Prostate gland (tissue), 2 donors: Measurements from ENCODE around the gene KANK4. TPM values are rescaled to one million over a fixed set of nuclear protein-coding genes. Genes with fewer than 3 reads are reported as not detected.

Source experiments
- DNase-seq: peaks from one replicate; pipeline ENCODE4 v3.0.0-alpha.2; 2019; ENCODE audit warnings: low spot score
- H3K27ac ChIP-seq, 2 donors: fragments of 200-600 bp; sonication (generic); 2 replicates each; pipeline ENCODE4 v1.5.1; 2017 to 2019
- H3K27me3 ChIP-seq: fragments of 200-600 bp; sonication (generic); replicated peaks from 2 replicates; pipeline ENCODE4 v1.5.1; 2019; ENCODE audit not compliant: insufficient read depth
- H3K36me3 ChIP-seq, 2 donors: fragments of 200-600 bp; sonication (generic); 1 replicate in 1 of 2; 2 replicates in 1 of 2; pipeline versions ENCODE4 v1.5.1 to v1.8.1; 2017 to 2019
- H3K4me1 ChIP-seq: fragments of 200-600 bp; sonication (generic); replicated peaks from 2 replicates; pipeline ENCODE4 v1.5.1; 2019
- H3K4me3 ChIP-seq, 2 donors: fragments of 200-600 bp; sonication (generic); 2 replicates each; pipeline ENCODE4 v1.5.1; 2017 to 2019
- H3K9me3 ChIP-seq: fragments of 200-600 bp; sonication (generic); 2 replicates; pipeline ENCODE4 v1.5.1; 2017
- POLR2A ChIP-seq: fragments of 450-650 bp; IDR thresholded peaks from one replicate; pipeline ENCODE4 v1.6.1; 2016; ENCODE audit warnings: antibody characterized with exemption, mild to moderate bottlenecking
- POLR2AphosphoS5 ChIP-seq: sonication (generic); formaldehyde crosslinking; IDR thresholded peaks from one replicate; pipeline ENCODE4 v1.6.1; 2017; ENCODE audit warnings: antibody characterized with exemption
- WGBS: methylation state at CpG from one replicate; pipeline ENCODE4 v1.1.5; 2018; 5-methylcytosine and 5-hydroxymethylcytosine counted together
- intact Hi-C: fragments of 100-400 bp; cut with DNase I; formaldehyde crosslinking; loops from one replicate; pipeline ENCODE4 v1.14.2; 2022
- total RNA-seq, 2 donors: library from RNA; depleted of rRNA; stranded (reverse); fragments of >200 nt; gene quantifications; one replicate each; pipeline ENCODE4 v1.1.0, GENCODE V29; 2016
- TF ChIP-seq, protein P1 (sequence below), 4 experiments: fragments of 200-600 bp in 2 of 4; fragments of 450-650 bp in 2 of 4; sonication (generic) in 2 of 4; IDR thresholded peaks; 1 replicate in 3 of 4; 2 replicates in 1 of 4; pipeline ENCODE4 v1.5.1; 2016 to 2019; ENCODE audit warnings: antibody characterized with exemption in 4 of 4, mild to moderate bottlenecking in 2 of 4, moderate library complexity in 2 of 4

Gene KANK4
- total RNA-seq, 2 donors from 2014 or later, result 6.1 to 6.8 TPM

DNA sequence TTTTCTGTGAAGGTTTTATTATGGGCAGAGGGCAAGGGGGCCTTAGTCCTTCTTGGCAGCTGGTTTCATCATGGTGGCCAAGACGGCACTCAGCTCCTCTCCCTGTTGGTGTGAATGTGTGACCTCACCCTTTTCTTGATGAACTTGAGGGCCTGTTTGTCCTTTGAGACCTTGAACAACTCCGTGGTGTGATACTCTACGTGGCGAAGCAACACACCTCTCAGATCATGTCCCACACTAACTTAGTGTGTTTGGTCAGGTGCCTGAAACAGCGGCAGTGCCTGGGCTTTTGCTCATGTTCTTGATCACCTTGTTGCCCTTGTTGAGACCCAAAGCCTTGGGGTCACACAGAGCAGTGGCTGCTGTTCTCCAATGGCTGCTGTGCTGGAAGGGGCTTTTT is 111.1 kb downstream of the KANK4 start:
- H3K36me3 ChIP-seq, result no peaks in the 10 kb centered on the region
- H3K4me1 ChIP-seq, result no peaks in the 10 kb centered on the region
- TF ChIP-seq POLR2A (no peak), POLR2AphosphoS5 (no peak)
- TF ChIP-seq, protein P1, sequence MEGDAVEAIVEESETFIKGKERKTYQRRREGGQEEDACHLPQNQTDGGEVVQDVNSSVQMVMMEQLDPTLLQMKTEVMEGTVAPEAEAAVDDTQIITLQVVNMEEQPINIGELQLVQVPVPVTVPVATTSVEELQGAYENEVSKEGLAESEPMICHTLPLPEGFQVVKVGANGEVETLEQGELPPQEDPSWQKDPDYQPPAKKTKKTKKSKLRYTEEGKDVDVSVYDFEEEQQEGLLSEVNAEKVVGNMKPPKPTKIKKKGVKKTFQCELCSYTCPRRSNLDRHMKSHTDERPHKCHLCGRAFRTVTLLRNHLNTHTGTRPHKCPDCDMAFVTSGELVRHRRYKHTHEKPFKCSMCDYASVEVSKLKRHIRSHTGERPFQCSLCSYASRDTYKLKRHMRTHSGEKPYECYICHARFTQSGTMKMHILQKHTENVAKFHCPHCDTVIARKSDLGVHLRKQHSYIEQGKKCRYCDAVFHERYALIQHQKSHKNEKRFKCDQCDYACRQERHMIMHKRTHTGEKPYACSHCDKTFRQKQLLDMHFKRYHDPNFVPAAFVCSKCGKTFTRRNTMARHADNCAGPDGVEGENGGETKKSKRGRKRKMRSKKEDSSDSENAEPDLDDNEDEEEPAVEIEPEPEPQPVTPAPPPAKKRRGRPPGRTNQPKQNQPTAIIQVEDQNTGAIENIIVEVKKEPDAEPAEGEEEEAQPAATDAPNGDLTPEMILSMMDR (IDR thresholded peaks at IDR 0.05), result no peak
- intact Hi-C loops, result no loop called here
- 96% methylated on average over 5 of the region's 5 CpGs for WGBS
- H3K9me3 ChIP-seq, result no peaks in the 10 kb centered on the region
- DNase-seq, result no peak
- H3K27ac ChIP-seq, result no peak overlapping the region
- H3K27me3 ChIP-seq, result no peaks in the 10 kb centered on the region
- no peak overlapping the region for H3K4me3 ChIP-seq

DNA sequence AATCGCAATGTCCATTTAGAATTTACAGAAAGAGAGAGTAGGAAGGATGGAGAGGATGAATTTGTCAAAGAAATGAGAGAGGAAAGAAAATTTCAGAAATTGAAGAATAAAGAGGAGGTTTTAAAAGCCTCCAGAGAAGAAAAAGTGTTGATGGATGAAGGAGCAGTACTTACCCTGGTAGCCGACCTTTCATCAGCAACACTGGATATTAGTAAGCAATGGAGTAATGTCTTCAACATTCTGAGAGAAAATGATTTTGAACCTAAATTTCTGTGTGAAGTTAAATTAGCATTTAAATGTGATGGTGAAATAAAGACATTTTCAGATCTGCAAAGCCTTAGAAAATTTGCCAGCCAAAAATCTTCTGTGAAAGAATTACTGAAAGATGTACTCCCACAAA is 112.0 kb downstream of the KANK4 start:
- 96% methylated on average over 2 of the region's 2 CpGs for WGBS
- no peaks in the 10 kb centered on the region for H3K27me3 ChIP-seq
- H3K4me3 ChIP-seq, result no peak overlapping the region
- intact Hi-C loops, result no loop called here
- no peak for DNase-seq
- H3K4me1 ChIP-seq, result no peaks in the 10 kb centered on the region
- H3K36me3 ChIP-seq, result no peaks in the 10 kb centered on the region
- TF ChIP-seq POLR2AphosphoS5 (no peak), POLR2A (no peak)
- TF ChIP-seq, protein P1 (IDR thresholded peaks at IDR 0.05), result no peak
- H3K9me3 ChIP-seq, result no peaks in the 10 kb centered on the region
- no peak overlapping the region for H3K27ac ChIP-seq

DNA sequence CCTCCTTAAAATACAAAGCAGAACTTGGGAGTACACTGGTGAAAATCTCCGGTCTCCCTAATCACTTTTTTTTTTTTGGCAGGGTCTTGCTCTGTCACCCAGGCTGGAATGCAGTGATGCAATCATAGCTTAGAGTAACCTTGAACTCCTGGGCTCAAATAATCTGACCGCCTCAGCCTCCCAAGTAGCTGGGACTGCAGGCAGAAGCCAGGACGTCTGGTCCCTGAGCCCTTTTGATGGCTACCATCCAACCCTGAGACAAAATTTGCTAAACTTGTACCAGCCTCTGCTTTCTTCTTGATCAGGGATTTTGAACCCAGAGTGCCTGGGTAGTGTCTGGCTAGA is 120.5 kb downstream of the KANK4 start:
- H3K36me3 ChIP-seq, result no peaks in the 10 kb centered on the region
- no peak for DNase-seq
- 34% methylated on average over 3 of the region's 3 CpGs for WGBS
- TF ChIP-seq POLR2AphosphoS5 (no peak), POLR2A (no peak)
- TF ChIP-seq, protein P1 (IDR thresholded peaks at IDR 0.05), result no peak
- H3K27me3 ChIP-seq, result peaks cover 3% of the 10 kb centered on the region
- H3K4me1 ChIP-seq, result no peaks in the 10 kb centered on the region
- no peaks in the 10 kb centered on the region for H3K9me3 ChIP-seq
- H3K4me3 ChIP-seq, result no peak overlapping the region
- intact Hi-C loops, result no loop called here
- no peak overlapping the region for H3K27ac ChIP-seq

DNA sequence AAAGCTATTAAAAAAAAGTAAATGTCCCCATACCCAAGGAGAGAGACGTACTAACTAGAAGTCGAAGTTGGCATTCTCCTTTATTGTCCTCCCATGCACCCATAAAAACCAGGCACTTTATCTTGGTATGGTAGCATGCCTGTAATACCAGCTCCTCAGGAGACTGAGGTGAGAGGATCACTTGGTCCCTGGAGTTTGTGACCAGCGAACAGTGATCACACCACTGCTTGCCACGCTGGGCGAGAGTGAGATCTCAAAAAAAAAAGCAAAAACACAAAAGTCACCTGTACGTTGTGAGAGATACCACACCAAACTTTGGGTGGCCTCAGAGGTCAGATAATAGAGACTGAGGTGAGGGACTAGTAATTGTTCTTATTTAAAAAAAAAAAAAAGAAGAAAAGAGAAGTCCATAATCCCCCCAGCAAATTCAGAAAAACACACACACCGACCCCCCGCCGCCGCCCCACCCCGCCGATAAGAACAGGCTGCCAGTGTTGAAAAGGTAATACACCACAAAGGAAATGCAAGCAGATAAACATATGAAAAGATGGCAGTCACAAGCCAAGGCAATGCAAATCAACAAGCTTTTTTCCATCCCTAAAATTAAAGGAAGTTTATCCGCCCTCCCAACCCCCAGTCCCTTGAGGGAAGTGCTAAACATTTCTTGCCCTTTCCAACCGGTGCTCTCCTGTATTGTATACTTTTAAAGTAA is 121.0 kb downstream of the KANK4 start:
- WGBS, result 65% methylated on average over 14 of the region's 14 CpGs
- H3K4me1 ChIP-seq, result no peaks in the 10 kb centered on the region
- no peak overlapping the region for H3K27ac ChIP-seq
- H3K9me3 ChIP-seq, result no peaks in the 10 kb centered on the region
- TF ChIP-seq POLR2AphosphoS5 (no peak), POLR2A (no peak)
- TF ChIP-seq, protein P1 (IDR thresholded peaks at IDR 0.05), result no peak
- intact Hi-C loops, result no loop called here
- peaks cover 3% of the 10 kb centered on the region for H3K27me3 ChIP-seq
- DNase-seq, result no peak
- H3K36me3 ChIP-seq, result no peaks in the 10 kb centered on the region
- H3K4me3 ChIP-seq, result no peak overlapping the region

DNA sequence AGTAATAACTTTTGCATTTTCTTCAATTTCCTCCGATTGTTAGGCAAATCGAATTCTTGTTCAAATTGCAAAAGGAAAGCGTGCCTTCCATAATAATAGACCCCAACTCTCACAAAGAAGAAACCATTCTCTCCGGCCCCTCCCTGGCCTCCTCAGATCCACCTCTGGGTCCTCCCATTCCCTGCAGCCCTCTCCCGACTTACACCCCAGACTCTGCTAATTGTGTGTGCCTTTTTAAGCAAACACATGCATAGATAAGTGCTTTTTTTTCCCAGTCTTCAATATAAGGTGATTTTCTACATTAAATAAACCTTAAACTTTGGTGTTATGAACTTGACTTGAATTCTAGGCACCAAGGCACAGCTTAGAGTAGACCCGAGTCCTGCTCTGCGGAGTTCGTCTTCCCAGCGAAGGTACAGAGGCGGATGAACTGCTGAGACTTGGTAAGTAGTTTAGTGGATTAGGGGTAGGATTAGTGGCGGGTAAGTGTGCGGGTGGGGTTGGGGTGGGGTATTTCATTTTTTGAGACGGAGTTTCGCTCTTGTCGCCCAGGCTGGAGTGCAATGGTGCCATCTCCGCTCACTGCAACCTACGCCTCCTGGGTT is 123.0 kb downstream of the KANK4 start:
- Histone ChIP-seq H3K9me3 (no peaks in the 10 kb centered on the region), H3K4me1 (no peaks in the 10 kb centered on the region), H3K4me3 (no peak overlapping the region), H3K27me3 (peaks cover 3% of the 10 kb centered on the region), H3K36me3 (no peaks in the 10 kb centered on the region), H3K27ac (no peak overlapping the region)
- intact Hi-C loops, result no loop called here
- DNase-seq, result no peak
- no peak for TF ChIP-seq POLR2A
- TF ChIP-seq POLR2AphosphoS5, result no peak
- TF ChIP-seq, protein P1 (IDR thresholded peaks at IDR 0.05), result no peak
- 90% methylated on average over 17 of the region's 17 CpGs for WGBS
